ENCODE measurements around the gene DNAJC5.
"Not testable (repeated sequence)": the region's sequence is repeated elsewhere in the genome, so short reads cannot be mapped to it uniquely, and the experiment has no call there.

GRCh38 chr20:63960654-63961621, 66.0 kb downstream of the DNAJC5 start:
- not testable (repeated sequence) for TF ChIP-seq CTCF, POLR2A (IDR thresholded peaks at IDR 0.05)

All from breast epithelium (tissue), 3 donors.